MM.1S (cell line): ENCODE measurements around the gene WDR43.

Experiments used
- CTCF ChIP-seq: fragments of 300-600 bp; sonication (generic); IDR thresholded peaks from 2 replicates; pipeline ENCODE4 v1.5.1; 2016; ENCODE audit warnings: antibody characterized with exemption, low read length, mixed read lengths
- EZH2 ChIP-seq: fragments of 300-600 bp; sonication (generic); optimal IDR thresholded peaks from 2 replicates; pipeline ENCODE3; 2017; ENCODE audit warnings: low read depth, mild to moderate bottlenecking, antibody characterized with exemption, low read length, mixed read lengths
- EZH2phosphoT487 ChIP-seq: fragments of 300-600 bp; sonication (generic); IDR thresholded peaks from 2 replicates; pipeline ENCODE4 v1.6.1; 2018; ENCODE audit warnings: antibody characterized with exemption, low read length

GRCh38 chr2:28909655-28910353 is 15.3 kb downstream of the WDR43 start:
- TF ChIP-seq CTCF (no peak), EZH2phosphoT487 (no peak), EZH2 (no peak)
